Thyroid gland (tissue), 4 donors: ENCODE measurements around the gene TEDC1. TPM values are rescaled to one million over a fixed set of nuclear protein-coding genes. Genes with fewer than 3 reads are reported as not detected.

ENCODE experiments used
- DNase-seq, 2 donors: peaks; one replicate each; pipeline ENCODE4 v3.0.0-alpha.2; 2019
- H3K27ac ChIP-seq, 3 donors: fragments of 200-600 bp; sonication (generic); 1 replicate in 2 of 3; 2 replicates in 1 of 3; pipeline ENCODE4 v1.5.1; 2016 to 2019; ENCODE audit warnings: mild to moderate bottlenecking in 1 of 3, moderate library complexity in 1 of 3
- H3K27me3 ChIP-seq: fragments of 200-600 bp; sonication (generic); one replicate; pipeline ENCODE4 v1.5.1; 2019
- H3K36me3 ChIP-seq, 2 donors: fragments of 200-600 bp; sonication (generic); one replicate each; pipeline ENCODE4 v1.5.1; 2016 to 2019
- H3K4me1 ChIP-seq, 2 donors: fragments of 200-600 bp; sonication (generic); one replicate each; pipeline ENCODE4 v1.5.1; 2017 to 2019
- H3K4me3 ChIP-seq, 3 donors: fragments of 200-600 bp; sonication (generic); replicated peaks in 1 of 3; 1 replicate in 2 of 3; 2 replicates in 1 of 3; pipeline ENCODE4 v1.5.1; 2016; ENCODE audit warnings: mild to moderate bottlenecking in 1 of 3
- H3K9me3 ChIP-seq: fragments of 200-600 bp; sonication (generic); one replicate; pipeline ENCODE4 v1.5.1; 2017
- POLR2A ChIP-seq, 2 donors: fragments of 450-650 bp; IDR thresholded peaks; one replicate each; pipeline ENCODE4 v1.6.1; 2017; ENCODE audit warnings: antibody characterized with exemption in 2 of 2, mild to moderate bottlenecking in 2 of 2, moderate library complexity in 1 of 2
- WGBS, 2 donors: methylation state at CpG; one replicate each; pipeline ENCODE4 v1.1.5; 2017; 5-methylcytosine and 5-hydroxymethylcytosine counted together
- intact Hi-C: fragments of 100-400 bp; cut with DNase I; formaldehyde crosslinking; loops from one replicate; pipeline ENCODE4 v1.15.1; 2023
- total RNA-seq, 4 donors: library from RNA; depleted of rRNA; stranded (reverse); fragments of >200 nt; gene quantifications; one replicate each; pipeline ENCODE4 v1.2.3, GENCODE V29; 2016
- TF ChIP-seq, protein P1 (sequence below), 6 experiments: fragments of 200-600 bp in 3 of 6; fragments of 450-650 bp in 3 of 6; sonication (generic) in 3 of 6; IDR thresholded peaks; one replicate each; pipeline ENCODE4 v1.5.1; 2016 to 2019; ENCODE audit warnings: antibody characterized with exemption in 6 of 6, mild to moderate bottlenecking in 2 of 6, inconsistent platforms in 1 of 6, moderate library complexity in 1 of 6

The TEDC1 gene
- total RNA-seq, 4 donors from 2014 or later = 3.4 to 13.9 (median 8.5) TPM

DNA sequence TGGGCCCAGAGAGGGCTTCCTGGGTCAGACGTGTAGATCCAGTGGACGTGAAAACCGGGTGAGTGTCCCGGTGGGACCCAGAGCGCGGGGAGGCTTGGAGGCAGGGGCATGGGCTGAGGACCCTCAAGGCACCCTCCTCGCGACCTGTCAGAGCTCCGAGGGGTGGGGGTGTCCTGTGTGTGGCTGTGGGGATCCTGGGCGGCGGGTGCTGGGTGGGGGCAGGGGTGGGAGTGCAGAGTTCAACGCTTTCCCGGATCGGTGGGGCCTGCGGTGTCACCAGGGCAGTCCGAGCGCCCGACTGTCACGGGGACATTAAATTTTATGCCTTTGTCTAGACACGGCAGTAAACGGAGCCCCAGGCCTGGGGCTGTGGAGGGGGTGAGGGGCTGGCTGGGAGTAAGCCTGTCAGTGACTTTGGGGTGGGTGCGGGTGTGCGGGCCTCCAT is 36.4 kb downstream of the TEDC1 start:
- no peak overlapping the region for H3K27ac ChIP-seq
- no peak for TF ChIP-seq POLR2A (IDR thresholded peaks at IDR 0.05)
- TF ChIP-seq, protein P1, sequence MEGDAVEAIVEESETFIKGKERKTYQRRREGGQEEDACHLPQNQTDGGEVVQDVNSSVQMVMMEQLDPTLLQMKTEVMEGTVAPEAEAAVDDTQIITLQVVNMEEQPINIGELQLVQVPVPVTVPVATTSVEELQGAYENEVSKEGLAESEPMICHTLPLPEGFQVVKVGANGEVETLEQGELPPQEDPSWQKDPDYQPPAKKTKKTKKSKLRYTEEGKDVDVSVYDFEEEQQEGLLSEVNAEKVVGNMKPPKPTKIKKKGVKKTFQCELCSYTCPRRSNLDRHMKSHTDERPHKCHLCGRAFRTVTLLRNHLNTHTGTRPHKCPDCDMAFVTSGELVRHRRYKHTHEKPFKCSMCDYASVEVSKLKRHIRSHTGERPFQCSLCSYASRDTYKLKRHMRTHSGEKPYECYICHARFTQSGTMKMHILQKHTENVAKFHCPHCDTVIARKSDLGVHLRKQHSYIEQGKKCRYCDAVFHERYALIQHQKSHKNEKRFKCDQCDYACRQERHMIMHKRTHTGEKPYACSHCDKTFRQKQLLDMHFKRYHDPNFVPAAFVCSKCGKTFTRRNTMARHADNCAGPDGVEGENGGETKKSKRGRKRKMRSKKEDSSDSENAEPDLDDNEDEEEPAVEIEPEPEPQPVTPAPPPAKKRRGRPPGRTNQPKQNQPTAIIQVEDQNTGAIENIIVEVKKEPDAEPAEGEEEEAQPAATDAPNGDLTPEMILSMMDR (IDR thresholded peaks at IDR 0.05) = no peak
- no peaks in the 10 kb centered on the region for H3K36me3 ChIP-seq
- H3K4me3 ChIP-seq = peak overlapping the region in 1 of 3 donors; percentile 69
- no peak for DNase-seq
- no peaks in the 10 kb centered on the region for H3K27me3 ChIP-seq
- WGBS, 2 donors = 8 to 26% methylated on average over 5 to 21 of the region's 23 CpGs
- H3K4me1 ChIP-seq = peaks cover 15 to 24% of the 10 kb centered on the region in 2 donors
- intact Hi-C loops = loop anchor here (5.0 kb wide), 1 partner anchor 155 kb away; no protein-coding TSS in a partner anchor
- H3K9me3 ChIP-seq = no peaks in the 10 kb centered on the region

DNA sequence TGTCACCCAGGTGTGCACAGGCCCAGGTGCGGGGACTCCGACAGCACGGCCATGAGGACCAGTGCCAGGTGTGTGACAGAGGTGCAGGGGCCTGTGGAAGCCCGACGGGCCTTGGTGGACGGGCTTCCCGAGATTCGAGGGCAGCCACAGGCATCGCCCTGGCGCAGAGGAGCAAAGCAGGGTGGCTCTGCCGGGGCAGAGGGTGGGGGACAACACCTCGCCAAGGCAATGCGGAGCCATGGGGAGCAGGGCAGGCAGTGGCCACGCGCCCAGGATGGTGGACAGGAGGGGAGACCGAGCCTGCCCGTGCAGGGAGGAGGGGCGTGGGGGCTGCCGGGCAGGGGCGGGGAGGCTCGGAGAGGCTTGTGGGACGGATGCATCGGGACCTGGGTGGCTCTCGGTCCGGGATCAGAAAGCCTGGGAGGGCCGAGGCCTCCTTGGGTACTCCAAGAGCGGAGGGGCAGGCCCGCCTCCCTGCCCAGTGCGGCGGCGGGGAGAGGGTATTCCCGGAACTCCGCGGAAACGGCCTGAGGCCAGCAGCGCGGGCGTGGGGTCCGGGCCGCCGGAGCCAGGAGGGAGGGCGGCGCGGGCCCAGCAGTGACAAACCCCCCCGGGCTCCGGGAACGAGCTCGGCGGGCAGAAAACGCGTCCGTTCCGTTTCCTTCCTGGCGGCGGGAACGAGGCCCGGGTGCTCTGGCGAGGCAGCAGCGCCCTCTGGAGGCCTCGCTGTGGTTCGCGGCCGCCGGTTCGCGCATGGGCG is 37.0 kb downstream of the TEDC1 start:
- Histone ChIP-seq H3K27ac (peak overlapping the region in 2 of 3 donors; percentile 32 to 73), H3K4me3 (peak overlapping the region; percentile 42 to 85 (median 69)), H3K9me3 (no peaks in the 10 kb centered on the region), H3K4me1 (peaks cover 15 to 24% of the 10 kb centered on the region in 2 donors), H3K36me3 (no peaks in the 10 kb centered on the region), H3K27me3 (no peaks in the 10 kb centered on the region)
- intact Hi-C loops = loop anchor here (5.0 kb wide), 1 partner anchor 156 kb away; no protein-coding TSS in a partner anchor
- WGBS, 2 donors = 15 to 38% methylated on average over 11 to 17 of the region's 67 CpGs
- TF ChIP-seq, protein P1 (IDR thresholded peaks at IDR 0.05) = peak; percentile 44 to 95 (median 81)
- peak in 1 of 2 donors; percentile 45 for TF ChIP-seq POLR2A (IDR thresholded peaks at IDR 0.05)
- DNase-seq = peak; percentile 74 to 78

DNA sequence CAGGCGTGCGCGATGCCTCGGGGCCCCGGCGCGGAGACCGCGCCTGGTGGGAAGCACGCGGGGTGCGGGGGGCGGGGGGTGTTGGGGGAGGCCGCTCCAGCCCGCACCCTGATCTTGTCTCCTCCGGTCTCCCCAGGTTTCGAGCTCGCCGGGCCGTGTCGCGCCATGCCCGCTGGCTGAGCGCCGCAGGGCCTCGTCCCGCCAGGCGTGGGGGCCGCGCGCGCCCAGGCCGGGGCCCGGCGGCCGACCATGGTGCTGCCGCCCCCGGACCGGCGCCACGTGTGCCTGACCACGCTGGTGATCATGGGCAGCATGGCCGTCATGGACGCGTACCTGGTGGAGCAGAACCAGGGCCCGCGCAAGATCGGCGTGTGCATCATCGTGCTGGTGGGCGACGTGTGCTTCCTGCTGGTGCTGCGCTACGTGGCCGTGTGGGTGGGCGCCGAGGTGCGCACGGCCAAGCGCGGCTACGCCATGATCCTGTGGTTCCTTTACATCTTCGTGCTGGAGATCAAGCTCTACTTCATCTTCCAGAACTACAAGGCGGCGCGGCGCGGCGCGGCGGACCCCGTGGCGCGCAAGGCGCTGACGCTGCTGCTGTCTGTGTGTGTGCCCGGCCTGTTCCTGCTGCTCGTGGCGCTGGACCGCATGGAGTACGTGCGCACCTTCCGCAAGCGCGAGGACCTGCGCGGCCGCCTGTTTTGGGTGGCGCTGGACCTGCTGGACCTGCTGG is 37.7 kb downstream of the TEDC1 start:
- Histone ChIP-seq H3K4me1 (peaks cover 15 to 24% of the 10 kb centered on the region in 2 donors), H3K4me3 (peak overlapping the region in 1 of 3 donors; percentile 69), H3K36me3 (no peaks in the 10 kb centered on the region), H3K27me3 (no peaks in the 10 kb centered on the region), H3K9me3 (no peaks in the 10 kb centered on the region), H3K27ac (no peak overlapping the region)
- WGBS, 2 donors = 67% methylated on average over 14 of the region's 89 CpGs; no CpG with 5 or more reads in 1 of the 2 donors
- no peak for DNase-seq
- intact Hi-C loops = loop anchor here (5.0 kb wide), 1 partner anchor 156 kb away; no protein-coding TSS in a partner anchor
- TF ChIP-seq POLR2A (IDR thresholded peaks at IDR 0.05) = no peak
- TF ChIP-seq, protein P1 (IDR thresholded peaks at IDR 0.05) = peak in 1 of 6 experiments; percentile 20

DNA sequence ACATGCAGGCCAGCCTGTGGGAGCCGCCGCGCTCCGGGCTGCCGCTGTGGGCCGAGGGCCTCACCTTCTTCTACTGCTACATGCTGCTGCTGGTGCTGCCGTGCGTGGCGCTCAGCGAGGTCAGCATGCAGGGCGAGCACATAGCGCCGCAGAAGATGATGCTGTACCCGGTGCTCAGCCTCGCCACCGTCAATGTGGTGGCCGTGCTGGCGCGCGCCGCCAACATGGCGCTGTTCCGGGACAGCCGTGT is 38.2 kb downstream of the TEDC1 start:
- WGBS, 2 donors = 72 to 76% methylated on average over 9 to 12 of the region's 24 CpGs
- H3K27ac ChIP-seq = no peak overlapping the region
- H3K4me1 ChIP-seq = peaks cover 15 to 24% of the 10 kb centered on the region in 2 donors
- H3K27me3 ChIP-seq = no peaks in the 10 kb centered on the region
- no peaks in the 10 kb centered on the region for H3K9me3 ChIP-seq
- TF ChIP-seq, protein P1 (IDR thresholded peaks at IDR 0.05) = no peak
- no peak for TF ChIP-seq POLR2A (IDR thresholded peaks at IDR 0.05)
- DNase-seq = no peak
- no peaks in the 10 kb centered on the region for H3K36me3 ChIP-seq
- intact Hi-C loops = loop anchor here (5.0 kb wide), 1 partner anchor 157 kb away; no protein-coding TSS in a partner anchor
- H3K4me3 ChIP-seq = no peak overlapping the region
